Measurements from ENCODE around the gene TIMM17A.

DNA sequence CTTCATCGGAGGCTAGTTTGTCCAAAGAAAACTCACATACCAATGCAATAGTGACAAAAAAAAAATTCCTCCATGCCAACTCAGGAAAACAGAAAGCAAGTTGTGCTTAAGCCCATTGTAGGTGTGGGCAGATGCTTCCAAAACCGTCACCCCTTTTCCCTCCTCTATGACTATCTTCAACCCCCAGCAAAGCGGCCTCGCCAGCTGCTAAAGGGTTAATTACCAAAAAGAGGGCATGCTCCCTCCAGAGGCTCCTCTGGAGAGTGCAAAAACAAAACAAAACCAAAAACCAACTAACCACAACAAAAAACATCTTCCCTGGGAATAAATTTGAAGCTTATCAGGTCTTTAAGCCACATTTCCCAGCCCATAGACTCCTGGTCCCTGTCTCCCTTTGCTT, 10.1 kb upstream of the TIMM17A start:
- TF ChIP-seq, protein P1, sequence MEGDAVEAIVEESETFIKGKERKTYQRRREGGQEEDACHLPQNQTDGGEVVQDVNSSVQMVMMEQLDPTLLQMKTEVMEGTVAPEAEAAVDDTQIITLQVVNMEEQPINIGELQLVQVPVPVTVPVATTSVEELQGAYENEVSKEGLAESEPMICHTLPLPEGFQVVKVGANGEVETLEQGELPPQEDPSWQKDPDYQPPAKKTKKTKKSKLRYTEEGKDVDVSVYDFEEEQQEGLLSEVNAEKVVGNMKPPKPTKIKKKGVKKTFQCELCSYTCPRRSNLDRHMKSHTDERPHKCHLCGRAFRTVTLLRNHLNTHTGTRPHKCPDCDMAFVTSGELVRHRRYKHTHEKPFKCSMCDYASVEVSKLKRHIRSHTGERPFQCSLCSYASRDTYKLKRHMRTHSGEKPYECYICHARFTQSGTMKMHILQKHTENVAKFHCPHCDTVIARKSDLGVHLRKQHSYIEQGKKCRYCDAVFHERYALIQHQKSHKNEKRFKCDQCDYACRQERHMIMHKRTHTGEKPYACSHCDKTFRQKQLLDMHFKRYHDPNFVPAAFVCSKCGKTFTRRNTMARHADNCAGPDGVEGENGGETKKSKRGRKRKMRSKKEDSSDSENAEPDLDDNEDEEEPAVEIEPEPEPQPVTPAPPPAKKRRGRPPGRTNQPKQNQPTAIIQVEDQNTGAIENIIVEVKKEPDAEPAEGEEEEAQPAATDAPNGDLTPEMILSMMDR (conservative IDR thresholded peaks at IDR 0.05 in 1 of 2, IDR thresholded peaks at IDR 0.05 in 1 of 2; ENCODE audit: low read depth in 1 of 2, low read length in 2 of 2), result peak; percentile 48 to 66
- TF ChIP-seq EZH2 (IDR thresholded peaks at IDR 0.05; ENCODE audit: low read length, missing control alignments), result no peak

Data from fibroblast of lung (primary cell).